ENCODE results near the gene ESPN. TPM values are rescaled to one million over a fixed set of nuclear protein-coding genes. Genes with fewer than 3 reads are reported as not detected.
"Not testable (repeated sequence)": the region's sequence is repeated elsewhere in the genome, so short reads cannot be mapped to it uniquely, and the experiment has no call there.

The ESPN gene
- polyA plus RNA-seq, 4 donors, result 7.6 to 23.5 (median 11.8) TPM

DNA sequence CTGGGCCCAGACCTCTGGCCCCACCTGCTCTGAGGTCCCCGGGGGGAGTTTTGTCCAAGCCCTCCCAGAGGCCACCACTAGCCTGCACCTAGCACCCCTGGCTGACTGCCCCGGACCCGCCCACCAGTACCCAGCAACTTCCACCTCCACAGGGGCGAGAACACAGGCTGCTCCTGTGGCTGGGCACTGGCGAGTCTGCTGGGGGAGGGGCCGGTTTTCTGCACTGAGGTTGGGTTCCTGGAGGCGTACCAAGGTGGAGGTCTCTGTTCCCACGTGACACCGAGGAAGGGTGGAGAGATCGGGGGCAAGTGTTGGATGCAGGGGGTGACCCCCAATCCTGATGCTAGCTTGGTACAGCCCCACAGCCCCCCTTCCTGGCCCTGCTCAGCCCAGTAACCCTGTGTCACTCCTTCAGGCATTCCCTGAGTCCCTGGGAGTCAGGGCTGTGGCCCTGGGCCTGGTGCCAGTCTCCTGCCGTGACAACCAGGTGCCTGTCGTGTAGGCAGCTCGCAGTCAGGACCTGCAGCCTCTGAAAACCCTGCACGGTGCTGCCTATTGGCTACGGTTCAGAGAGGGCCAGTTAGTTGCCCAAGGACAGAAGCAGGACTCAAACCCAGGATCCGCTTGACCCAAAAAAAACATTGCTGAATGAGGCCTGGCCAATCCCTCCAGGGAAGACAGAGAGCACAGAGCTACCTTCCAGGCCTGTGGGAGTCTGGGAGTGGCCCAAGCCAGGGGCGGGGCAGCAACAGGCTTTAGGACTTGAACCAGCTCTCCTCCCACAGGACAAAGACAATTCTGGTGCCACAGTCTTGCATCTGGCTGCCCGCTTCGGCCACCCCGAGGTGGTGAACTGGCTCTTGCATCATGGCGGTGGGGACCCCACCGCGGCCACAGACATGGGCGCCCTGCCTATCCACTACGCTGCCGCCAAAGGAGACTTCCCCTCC lies 3.1 kb downstream of the ESPN start:
- DNase-seq (ENCODE audit: low read depth in 4 of 4, low spot score in 3 of 4), result no peak

DNA sequence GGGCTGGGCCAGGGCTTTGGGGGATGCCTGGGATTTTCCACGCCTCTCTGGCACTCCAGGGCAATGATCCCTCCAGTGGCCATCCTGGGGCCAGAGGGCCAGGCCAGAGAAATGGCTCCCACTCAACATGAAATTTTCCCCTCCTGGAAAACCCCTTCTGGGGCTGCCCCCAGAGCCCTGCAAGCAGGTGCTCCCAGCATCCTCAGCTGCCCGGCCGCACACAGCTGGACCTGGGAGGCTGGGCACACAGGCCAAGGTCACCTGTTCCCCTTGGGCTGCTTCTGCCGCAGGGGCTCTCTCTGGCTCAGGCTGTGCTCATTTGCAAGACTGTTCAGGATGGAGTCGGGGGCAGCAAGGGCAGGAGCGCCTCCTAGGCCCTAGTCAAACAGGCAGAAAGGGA lies 3.9 kb downstream of the ESPN start:
- not testable (repeated sequence) for DNase-seq (ENCODE audit: low read depth in 4 of 4, low spot score in 3 of 4)

DNA sequence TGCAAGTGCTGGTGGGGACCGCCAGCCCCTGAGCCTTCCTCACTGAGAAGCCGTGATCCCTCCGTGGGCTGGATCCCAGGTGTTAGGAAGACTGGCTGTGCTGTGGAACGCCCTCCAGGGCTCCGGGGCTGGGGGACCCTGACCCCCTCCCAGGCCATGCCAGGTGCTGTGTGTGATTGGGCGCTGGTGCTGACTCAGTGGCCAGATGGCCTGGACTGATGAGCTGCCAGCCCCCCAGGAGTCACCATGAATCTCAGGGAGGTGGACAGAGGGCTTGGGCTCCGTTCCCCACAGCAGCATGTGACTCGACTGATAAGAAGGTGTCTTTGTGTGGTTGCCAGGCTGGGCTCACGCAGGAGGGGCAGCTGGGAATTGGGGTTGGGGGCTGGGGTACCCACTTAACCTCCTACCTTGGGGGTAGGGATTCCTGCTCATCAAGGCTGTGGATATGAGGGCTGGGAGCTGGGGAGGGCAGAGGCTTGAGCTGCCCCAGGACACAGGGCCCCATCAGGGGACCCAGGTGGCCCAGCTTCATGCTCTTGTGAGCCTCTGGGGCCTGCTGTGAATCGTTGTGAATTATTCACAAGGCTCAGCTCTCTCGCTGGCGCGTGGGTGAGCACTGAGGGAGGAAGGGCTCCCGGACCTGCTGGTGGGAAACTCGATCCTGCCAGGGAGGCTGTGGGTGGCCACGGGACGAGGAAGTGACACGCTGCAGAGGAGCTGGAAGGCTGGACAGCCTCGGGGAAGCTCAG lies 5.3 kb downstream of the ESPN start:
- DNase-seq (ENCODE audit: low read depth in 4 of 4, low spot score in 3 of 4), result not testable (repeated sequence)

DNA sequence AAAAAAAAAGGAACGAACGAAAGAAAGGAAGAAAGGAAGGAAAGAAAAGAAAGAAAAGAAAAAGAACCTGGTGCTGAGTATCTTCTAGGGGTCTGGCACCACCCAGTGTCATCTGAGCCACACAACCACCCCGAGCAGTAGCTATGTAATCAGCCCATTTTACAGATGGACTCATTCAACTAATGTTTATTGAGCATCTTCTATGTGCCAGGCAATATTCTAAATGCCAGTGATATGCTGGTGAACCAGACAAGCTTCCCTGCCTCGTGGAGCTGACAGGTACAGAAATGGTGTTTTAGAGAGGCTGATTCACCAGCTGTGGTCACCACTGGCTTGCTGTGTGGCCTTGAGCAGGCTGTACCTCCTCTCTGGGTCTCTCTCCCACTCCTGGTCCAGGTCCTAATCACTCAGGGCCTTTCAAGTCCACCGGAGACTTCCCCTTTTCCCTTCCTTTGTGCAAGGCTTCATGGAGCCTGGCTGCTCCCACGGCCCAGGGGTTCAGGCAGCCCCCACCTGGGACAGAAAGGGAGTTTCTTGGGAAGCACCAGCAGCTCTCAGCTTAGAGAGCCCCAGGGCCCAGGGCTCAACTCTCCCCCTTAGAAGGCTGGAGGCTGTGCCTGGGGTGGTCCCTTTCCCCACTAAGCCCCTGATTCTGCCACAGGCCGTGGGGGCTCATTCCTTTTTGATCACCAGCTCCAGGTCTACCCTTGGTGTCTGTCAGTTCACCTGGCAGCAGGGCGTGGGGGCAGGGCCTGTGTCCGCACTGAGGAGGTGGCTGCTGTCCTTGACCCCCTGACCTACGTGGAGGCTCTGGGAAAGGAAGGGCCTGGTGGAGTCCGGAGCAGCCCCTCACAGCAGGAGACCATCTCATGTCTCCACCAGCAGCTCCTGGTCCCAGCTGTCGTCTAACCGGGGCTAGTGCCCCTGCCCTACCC lies 7.3 kb downstream of the ESPN start:
- not testable (repeated sequence) for DNase-seq (ENCODE audit: low read depth in 4 of 4, low spot score in 3 of 4)

DNA sequence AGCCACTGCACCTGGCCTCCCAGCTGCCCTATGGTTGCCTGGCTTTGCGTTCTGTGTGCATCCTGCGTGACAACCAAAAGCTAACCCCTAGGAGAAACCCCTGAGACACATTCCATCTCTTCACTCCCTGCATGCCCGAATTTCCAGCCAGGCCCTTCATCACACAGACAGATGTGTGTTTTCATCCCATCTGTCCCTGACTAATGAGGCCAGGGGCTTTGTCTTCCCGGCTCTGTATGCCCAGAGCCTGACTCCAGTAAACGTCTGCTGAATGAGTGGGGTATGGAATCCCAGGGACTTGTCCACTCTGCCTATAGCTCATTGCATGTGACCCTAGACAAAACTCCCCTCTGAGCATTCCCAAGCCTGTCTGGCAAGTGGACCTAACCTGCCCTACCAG lies 9.6 kb downstream of the ESPN start:
- DNase-seq (ENCODE audit: low read depth in 4 of 4, low spot score in 3 of 4), result no peak

DNA sequence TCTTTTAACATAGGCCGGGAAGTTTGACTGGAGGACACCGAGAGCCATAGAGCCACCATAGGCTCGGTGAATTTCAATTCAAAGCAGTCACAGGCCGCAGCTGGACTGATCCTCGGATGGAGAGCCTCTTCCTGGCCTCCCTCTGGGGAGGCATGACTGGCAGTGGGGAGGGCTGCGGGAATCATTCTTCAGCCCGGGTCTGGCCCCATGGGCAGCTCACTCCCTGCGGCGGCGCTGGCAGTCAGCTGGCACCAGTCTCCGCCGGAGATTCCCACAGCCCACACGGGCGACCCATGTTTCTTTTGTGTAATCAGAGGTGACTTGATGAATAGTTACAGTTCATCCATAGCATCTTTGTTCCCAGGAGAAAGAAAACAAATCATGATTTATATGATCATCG lies 10.6 kb downstream of the ESPN start:
- DNase-seq (ENCODE audit: low read depth in 4 of 4, low spot score in 3 of 4), result no peak

DNA sequence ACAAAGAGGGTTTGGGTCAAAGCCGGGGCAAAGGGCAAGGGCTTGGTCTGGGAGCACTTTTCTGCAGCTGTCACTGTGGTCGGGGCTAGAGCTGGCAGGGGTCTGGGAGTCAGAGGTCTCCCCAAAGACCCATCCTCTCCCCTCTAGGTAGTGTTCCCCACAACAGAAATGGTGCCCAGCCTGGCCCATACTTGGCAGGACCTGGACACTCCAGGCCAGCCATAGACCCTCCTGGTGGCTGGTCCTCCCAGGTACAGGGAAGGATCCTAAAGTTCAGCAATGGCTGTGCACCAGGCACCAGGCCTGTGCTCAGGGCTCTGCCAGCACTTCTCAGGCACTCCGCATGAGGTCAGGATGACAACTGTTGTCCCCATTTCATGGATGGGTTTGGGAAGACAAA lies 11.0 kb downstream of the ESPN start:
- no peak for DNase-seq (ENCODE audit: low read depth in 4 of 4, low spot score in 3 of 4)

DNA sequence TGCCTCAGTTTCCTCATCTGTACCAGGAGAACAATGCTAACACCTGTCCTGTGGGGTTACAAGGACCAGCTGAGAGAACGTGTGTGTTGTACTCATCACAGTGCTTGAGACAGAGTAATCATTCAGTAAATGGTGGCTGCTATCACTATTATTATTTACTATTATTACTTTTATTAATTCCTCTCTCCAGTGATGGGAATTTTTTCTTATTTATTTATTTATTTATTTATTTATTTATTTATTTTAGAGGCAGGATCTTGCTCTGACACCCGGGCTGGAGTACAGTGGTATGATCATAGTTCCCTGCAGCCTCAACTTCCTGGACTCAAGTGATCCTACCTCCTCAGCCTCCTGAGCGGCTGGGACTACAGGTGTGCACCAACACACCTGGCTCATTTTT lies 11.7 kb downstream of the ESPN start:
- not testable (repeated sequence) for DNase-seq (ENCODE audit: low read depth in 4 of 4, low spot score in 3 of 4)

DNA sequence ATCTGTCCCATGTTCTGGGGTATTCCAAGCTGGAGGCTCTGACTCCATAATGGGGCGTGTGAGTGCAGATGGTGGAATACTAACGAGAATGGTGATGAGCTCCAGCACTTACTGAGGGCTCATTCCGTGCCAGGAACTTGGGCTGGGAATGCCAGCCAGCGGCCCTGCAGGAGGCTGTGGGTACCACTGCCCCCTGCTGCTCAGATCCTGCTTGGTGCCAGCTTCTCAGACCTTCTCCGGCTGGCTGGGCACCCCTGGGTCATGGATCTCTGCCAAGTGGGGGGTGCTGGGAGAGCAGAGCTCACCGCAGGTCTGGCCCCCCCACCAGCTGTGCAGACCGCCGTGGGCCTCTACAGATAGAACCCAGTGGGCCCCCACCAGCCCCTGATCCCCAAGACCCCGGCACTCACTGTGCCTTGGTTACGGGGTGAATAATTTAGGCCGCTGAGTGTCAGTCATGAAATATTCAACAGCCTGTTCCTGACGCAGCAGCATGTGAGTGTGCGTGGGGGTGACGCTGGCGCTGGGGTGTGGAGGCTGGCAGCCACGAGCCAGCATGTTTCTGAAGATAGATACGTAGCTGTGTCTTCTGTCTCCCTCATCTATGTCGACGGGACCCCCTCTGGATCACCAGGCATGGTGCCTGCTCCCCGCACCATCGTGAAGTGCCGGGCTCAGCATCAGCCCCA lies 12.6 kb downstream of the ESPN start:
- DNase-seq (ENCODE audit: low read depth in 4 of 4, low spot score in 3 of 4), result not testable (repeated sequence)

DNA sequence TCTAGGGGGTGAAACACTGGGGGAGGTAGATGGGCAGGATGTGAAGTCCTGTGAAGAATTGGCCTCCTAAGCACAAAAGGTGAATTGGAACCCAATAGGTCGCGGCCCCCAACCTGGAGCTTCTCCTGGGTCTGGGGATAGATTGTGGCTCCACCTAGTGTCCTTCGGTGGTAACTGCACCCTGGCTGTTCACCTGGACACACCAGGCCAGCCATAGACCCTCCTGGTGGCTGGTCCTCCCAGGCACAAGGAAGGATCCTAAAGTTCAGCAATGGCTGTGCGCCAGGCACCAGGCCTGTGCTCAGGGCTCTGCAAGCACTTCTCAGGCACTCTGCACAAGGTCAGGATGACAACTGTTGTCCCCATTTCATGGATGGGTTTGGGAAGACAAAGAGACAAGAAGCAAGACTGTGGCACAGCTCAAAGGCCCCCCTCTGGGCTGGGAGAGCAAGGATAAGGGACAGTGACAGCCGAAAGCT lies 13.5 kb downstream of the ESPN start:
- DNase-seq (ENCODE audit: low read depth in 4 of 4, low spot score in 3 of 4), result no peak

DNA sequence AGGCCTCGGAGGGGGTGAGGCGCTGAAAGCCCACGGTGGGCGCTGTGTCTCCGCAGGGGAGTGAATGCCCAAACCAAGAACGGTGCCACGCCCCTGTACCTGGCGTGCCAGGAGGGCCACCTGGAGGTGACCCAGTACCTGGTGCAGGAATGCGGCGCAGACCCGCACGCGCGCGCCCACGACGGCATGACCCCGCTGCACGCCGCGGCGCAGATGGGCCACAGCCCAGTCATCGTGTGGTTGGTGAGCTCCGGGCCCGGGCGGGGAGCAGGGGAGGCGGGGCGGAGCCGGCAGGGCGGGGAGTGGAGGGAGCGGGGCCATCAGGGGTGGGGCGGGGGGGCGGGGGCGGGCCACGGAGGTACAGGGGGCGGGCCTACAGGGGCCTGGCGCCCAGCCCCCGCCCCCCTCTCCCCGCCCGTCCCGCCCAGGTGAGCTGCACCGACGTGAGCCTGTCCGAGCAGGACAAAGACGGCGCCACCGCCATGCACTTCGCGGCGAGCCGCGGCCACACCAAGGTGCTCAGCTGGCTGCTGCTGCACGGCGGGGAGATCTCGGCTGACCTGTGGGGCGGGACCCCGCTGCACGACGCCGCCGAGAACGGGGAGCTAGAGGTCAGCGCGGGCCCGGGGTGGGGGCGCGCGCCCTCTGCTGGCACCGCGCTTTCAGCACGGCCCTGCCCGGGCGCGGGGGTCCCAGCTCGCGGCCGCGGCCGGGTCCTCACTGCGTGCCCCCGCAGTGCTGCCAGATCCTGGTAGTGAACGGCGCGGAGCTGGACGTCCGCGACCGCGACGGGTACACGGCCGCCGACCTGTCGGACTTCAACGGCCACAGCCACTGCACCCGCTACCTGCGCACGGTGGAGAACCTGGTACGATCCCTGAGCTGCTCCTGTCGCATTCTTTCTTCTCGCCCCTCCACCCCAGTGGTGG lies 15.9 kb downstream of the ESPN start:
- DNase-seq (ENCODE audit: low read depth in 4 of 4, low spot score in 3 of 4), result no peak

DNA sequence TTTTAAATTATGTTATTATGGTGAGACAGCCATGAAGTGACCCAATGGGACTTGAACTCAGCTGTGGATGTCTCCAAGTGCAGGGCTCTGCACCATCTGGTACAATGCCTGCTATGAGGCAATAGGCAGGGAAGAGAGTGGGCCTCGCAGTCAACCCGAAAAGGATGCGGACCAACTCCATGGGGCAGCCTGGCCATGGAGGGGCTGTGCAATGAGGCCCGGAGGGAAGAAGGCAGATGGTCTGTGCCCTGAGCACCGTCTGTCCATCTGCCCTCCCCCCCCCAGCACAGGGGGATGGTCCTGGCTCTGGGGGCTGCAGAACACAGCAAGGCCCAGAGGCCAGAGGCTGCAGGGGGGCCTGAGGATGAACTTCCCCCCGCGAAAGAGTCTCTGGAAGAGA lies 17.0 kb downstream of the ESPN start:
- DNase-seq (ENCODE audit: low read depth in 4 of 4, low spot score in 3 of 4), result no peak

DNA sequence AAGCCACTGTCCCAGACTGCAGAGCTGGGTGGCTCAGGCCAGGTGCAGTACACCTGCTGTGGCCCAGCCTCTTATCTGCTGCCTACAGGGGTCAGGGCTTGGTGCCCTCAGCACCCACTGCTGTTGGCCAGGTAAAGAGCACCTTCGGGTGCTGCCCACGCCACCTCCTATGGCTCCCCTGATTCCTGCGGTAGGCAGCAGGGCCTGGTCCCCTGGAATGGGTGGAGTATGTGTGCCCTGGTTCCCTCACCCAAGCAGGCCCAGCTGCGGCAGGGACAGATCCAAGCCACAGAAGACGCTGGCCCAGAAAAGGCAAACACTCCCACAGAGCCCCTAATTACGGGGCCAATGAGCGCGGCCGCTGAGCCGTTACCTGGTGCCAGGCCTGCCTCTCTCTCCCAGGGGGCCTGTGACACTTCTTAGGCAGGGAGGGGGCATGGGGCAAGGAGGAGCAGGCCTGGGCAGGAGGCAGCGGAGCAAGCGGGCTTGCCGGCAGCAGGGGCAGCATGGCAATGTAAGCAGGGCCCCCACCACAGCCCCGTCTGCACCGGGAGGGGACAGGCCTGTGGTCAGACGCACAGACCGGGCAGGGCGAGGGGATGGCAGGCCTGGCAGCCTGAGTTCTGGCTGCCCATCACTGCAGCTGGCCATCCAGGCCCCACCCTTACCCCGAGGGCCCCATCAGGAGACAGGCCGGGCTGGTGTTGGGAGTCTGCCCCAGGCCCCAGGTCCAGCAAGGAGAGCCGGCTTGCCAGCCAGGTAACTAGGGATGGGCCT lies 19.0 kb downstream of the ESPN start:
- no peak for DNase-seq (ENCODE audit: low read depth in 4 of 4, low spot score in 3 of 4)

DNA sequence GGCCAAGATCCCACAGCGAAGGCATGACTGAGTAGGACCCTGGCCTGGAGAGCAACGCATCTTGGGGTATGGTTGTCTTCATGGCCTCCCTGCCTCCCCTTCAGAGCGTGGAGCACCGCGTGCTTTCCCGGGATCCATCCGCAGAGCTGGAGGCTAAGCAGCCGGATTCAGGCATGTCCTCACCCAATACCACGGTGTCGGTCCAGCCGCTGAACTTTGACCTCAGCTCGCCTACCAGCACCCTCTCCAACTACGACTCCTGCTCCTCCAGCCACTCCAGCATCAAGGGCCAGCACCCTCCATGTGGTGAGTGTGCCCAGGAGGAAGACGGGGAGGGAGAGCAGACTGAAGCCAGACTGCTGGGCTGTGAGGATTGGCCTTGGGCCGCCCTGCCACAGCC lies 19.8 kb downstream of the ESPN start:
- no peak for DNase-seq (ENCODE audit: low read depth in 4 of 4, low spot score in 3 of 4)

DNA sequence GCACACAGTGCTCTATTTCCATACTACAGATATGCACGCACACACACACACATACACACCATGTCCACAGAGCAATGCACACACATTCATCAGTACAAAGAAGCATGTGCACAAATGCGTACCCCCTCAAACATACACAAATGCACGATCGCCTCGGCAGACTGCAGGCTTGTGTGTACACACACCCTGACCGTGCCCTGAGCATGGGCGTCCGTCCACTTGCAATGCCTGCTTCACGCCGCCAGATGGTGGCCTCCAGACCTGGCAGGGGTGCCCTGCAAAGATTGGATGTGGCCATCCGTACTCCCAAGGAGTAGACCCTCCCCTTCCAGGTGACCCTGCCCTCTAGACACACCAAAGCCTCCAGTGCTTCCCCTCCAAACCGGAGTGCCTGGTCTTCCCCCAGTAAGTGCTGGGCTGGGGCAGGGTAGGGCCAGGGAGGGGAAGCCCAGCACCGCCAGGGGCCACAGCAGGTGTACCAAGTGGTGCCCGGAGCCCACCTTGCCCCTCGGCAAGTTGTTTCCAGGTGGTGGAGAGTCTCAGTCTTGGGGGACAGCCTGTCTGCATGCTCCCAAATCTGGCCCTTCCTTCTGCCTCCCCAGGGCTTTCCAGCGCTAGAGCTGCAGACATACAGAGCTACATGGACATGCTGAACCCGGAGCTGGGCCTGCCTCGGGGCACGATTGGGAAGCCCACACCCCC lies 20.6 kb downstream of the ESPN start:
- DNase-seq (ENCODE audit: low read depth in 4 of 4, low spot score in 3 of 4), result no peak

DNA sequence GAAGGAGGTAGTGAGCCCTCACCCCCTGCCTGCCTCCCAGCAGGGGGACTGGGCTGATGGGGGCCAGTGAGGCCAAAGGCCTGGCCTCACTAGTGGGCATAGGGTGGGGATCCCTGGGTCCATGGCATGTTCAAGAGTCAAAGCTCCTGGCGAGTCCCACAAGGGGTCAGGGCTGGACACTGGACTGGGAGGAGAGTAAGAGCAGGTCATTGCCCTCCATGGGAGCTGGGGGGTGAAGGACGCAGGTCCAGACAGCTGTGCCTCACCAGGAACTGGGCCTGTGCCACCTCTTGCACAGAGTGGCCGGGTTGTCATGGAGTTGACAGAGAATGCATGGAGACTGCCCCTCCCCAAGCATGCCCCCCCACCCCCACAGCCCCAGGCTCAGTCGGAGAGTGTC lies 21.4 kb downstream of the ESPN start:
- not testable (repeated sequence) for DNase-seq (ENCODE audit: low read depth in 4 of 4, low spot score in 3 of 4)

DNA sequence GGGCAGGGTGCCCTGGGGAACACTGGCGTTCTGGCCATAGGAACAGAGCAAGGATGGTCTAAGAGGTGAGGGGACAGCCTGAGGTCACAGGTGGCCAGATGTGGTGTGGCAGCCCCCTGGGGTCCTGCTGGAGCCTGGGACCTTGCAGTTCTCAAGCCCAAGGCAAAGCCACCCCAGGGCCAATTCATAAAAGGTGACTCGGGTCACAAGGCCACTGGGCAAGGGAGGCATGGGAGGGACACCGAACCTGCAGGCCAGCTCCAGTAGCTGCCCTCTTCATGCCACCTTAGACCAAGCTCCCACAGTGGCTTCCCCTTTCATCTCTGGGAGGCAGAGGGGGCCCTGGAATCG lies 22.1 kb downstream of the ESPN start:
- no peak for DNase-seq (ENCODE audit: low read depth in 4 of 4, low spot score in 3 of 4)

Measured in left renal pelvis (tissue), 4 donors.